Lower lobe of right lung (tissue), 2 donors: Measurements from ENCODE around the gene C1orf185. TPM values are rescaled to one million over a fixed set of nuclear protein-coding genes. Genes with fewer than 3 reads are reported as not detected.

Source experiments
- ATAC-seq, 2 donors: fragments of 200-7000 bp; cut with Tn5 transposase; one replicate each; pipeline ENCODE4 v1.9.1; 2020 to 2022; ENCODE audit warnings: mild to moderate bottlenecking in 2 of 2, moderate library complexity in 2 of 2
- DNase-seq: peaks from one replicate; pipeline ENCODE4 v3.0.0-alpha.2; 2020
- H3K27ac ChIP-seq: fragments of 200-600 bp; one replicate; pipeline ENCODE4 v1.8.0; 2022
- H3K27me3 ChIP-seq: fragments of 200-600 bp; one replicate; pipeline ENCODE4 v1.8.0; 2022; ENCODE audit warnings: low read depth
- H3K36me3 ChIP-seq: fragments of 200-600 bp; one replicate; pipeline ENCODE4 v1.8.0; 2022; ENCODE audit warnings: mild to moderate bottlenecking
- H3K4me1 ChIP-seq: fragments of 200-600 bp; one replicate; pipeline ENCODE4 v1.8.0; 2022
- H3K4me3 ChIP-seq: fragments of 200-600 bp; one replicate; pipeline ENCODE4 v1.8.0; 2022; ENCODE audit warnings: mild to moderate bottlenecking
- H3K9me3 ChIP-seq: fragments of 200-600 bp; one replicate; pipeline ENCODE4 v1.8.0; 2022
- intact Hi-C: fragments of 100-400 bp; cut with DNase I; formaldehyde crosslinking; loops from one replicate; pipeline ENCODE4 v1.11.0; 2022
- microRNA-seq: library from miRNA; unstranded; fragments of <30 nt; microRNA quantifications from one replicate; pipeline ENCODE4 v1.2.0, GENCODE V29; 2020; ENCODE audit warnings: borderline number of aligned reads
- total RNA-seq: library from RNA; stranded (reverse); fragmentation: NEBNext Ultra II Directional; extraction: Animal tissue kit (Norgen Biotek cat#: 25700); gene quantifications from one replicate; pipeline ENCODE4 v1.2.1, GENCODE V29; 2021
- TF ChIP-seq, protein P1 (sequence below): fragments of 200-600 bp; IDR thresholded peaks from one replicate; pipeline ENCODE4 v1.8.0; 2022; ENCODE audit warnings: antibody characterized with exemption, mild to moderate bottlenecking
- donor health status: DM: no; HTN: yes; CAD: no; lungs with severe emphysema.

Gene C1orf185
- total RNA-seq, 1 donor from 2014 or later: not detected

DNA sequence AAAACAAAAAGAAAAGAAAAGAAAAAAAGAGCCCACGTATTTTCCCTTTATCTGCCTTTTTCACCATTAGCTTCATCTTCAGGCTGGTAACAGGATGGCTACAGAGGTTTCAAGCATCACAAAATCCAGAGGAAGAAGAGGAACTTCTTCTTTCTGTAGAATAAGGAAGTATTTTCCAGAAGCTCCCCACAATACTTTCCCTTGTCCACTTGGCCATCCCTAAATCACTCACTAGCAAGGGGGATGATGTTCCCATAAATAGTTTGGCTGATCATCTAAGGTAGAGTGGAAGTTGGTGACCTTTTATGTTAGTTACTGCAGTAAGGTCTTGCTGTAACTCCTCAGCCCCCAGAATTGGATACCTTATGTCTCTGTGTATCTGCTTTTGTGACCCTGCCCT, 88.9 kb downstream of the C1orf185 start:
- Histone ChIP-seq H3K36me3 (no peaks in the 10 kb centered on the region), H3K4me3 (no peak overlapping the region), H3K4me1 (no peaks in the 10 kb centered on the region), H3K27me3 (no peaks in the 10 kb centered on the region), H3K27ac (no peak overlapping the region), H3K9me3 (no peaks in the 10 kb centered on the region)
- ATAC-seq (no peak), DNase-seq (no peak)
- intact Hi-C loops: loop anchor here (5.0 kb wide), 1 partner anchor 414 kb away; no protein-coding TSS in a partner anchor
- TF ChIP-seq, protein P1, sequence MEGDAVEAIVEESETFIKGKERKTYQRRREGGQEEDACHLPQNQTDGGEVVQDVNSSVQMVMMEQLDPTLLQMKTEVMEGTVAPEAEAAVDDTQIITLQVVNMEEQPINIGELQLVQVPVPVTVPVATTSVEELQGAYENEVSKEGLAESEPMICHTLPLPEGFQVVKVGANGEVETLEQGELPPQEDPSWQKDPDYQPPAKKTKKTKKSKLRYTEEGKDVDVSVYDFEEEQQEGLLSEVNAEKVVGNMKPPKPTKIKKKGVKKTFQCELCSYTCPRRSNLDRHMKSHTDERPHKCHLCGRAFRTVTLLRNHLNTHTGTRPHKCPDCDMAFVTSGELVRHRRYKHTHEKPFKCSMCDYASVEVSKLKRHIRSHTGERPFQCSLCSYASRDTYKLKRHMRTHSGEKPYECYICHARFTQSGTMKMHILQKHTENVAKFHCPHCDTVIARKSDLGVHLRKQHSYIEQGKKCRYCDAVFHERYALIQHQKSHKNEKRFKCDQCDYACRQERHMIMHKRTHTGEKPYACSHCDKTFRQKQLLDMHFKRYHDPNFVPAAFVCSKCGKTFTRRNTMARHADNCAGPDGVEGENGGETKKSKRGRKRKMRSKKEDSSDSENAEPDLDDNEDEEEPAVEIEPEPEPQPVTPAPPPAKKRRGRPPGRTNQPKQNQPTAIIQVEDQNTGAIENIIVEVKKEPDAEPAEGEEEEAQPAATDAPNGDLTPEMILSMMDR: no peak

DNA sequence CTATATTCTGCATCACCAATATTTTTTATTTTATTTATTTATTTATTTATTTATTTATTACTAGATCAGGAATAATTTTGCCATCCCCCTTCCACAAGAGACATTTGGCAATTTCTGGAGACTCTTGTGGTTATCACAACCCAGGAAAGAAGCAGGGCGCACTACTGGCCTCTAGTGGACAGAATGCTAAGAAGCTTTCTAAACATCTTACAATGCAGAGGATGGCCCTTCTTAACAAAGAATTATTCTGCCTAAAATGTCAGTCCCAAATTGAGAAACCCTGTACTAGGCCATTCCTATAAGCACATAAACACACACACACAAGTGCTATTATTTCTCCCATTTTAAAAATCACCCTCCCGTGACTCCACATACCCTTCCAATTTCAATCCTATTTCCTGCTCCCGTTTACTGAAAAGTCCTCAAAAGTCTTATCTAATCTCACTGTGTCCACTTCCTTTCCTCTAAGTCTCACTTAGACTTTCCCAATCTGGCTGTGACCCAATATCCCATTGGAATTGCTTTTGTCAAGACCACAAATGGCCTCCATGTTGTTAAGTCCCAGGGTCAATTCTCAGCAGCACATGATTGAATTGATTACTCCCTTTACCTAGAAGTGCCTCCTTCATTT, 90.3 kb downstream of the C1orf185 start:
- TF ChIP-seq, protein P1: peak; percentile 82
- Histone ChIP-seq H3K4me3 (no peak overlapping the region), H3K9me3 (no peaks in the 10 kb centered on the region), H3K36me3 (no peaks in the 10 kb centered on the region), H3K27me3 (no peaks in the 10 kb centered on the region), H3K27ac (no peak overlapping the region), H3K4me1 (no peaks in the 10 kb centered on the region)
- peak; percentile 78 to 81 for ATAC-seq
- intact Hi-C loops: loop anchor here (5.0 kb wide), 1 partner anchor 415 kb away; no protein-coding TSS in a partner anchor
- DNase-seq: peak; percentile 68

DNA sequence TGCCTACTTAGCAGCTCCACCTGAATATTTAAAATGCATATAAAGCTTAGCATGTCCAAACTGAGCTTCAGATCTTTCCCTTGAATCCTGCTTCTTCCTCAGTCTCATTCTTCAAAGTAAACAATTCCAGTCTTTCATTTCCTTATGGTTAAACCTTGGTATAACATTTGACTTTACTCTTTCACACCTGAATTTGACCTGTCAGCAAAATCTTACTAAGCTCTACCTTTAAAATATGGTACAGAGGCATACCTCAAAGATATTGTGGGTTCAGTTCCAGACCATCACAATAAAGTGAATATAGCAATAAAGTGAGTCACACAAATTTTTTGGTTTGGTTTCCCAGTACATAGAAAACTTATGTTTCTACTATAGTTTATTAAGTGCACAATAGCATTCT, 91.5 kb downstream of the C1orf185 start:
- Histone ChIP-seq H3K4me3 (no peak overlapping the region), H3K27ac (no peak overlapping the region), H3K36me3 (no peaks in the 10 kb centered on the region), H3K9me3 (no peaks in the 10 kb centered on the region), H3K4me1 (no peaks in the 10 kb centered on the region), H3K27me3 (no peaks in the 10 kb centered on the region)
- intact Hi-C loops: loop anchor here (5.0 kb wide), 1 partner anchor 416 kb away; no protein-coding TSS in a partner anchor
- TF ChIP-seq, protein P1: no peak
- ATAC-seq: no peak
- DNase-seq: no peak

Small RNAs within 50 kb of the gene (microRNA-seq; reads per million reads assigned to microRNA genes)
- gene MIR4421 (not detected), gene MIR6500 (not detected)

Other genes starting within 250 kb of the C1orf185 start
- 45.0 TPM for gene FAF1, start 142.0 kb upstream of the C1orf185 start, total RNA-seq
- gene CDKN2C, start 132.0 kb upstream of the C1orf185 start, total RNA-seq: 9.2 TPM
- gene RNF11, start 134.0 kb downstream of the C1orf185 start, total RNA-seq: 83.6 TPM
- 34.9 TPM for gene TTC39A, start 228.3 kb downstream of the C1orf185 start, total RNA-seq